Left lung (tissue), 10 donors: Measurements from ENCODE around the gene SCGB3A2. TPM values are rescaled to one million over a fixed set of nuclear protein-coding genes. Genes with fewer than 3 reads are reported as not detected.

Experiments
- ATAC-seq: fragments of 200-7000 bp; cut with Tn5 transposase; one replicate; pipeline ENCODE4 v1.9.1; 2020; ENCODE audit warnings: moderate library complexity
- DNase-seq, 4 donors: peaks; one replicate each; pipeline ENCODE4 v3.0.0-alpha.2; 2013 to 2020
- H3K27ac ChIP-seq, 2 donors: fragments of 200-600 bp; sonication (generic) in 1 of 2; one replicate each; pipeline versions ENCODE4 v1.5.0 to v1.8.0; 2020 to 2021
- H3K27me3 ChIP-seq, 2 donors: fragments of 200-600 bp; sonication (generic) in 1 of 2; one replicate each; pipeline versions ENCODE4 v1.5.0 to v1.8.0; 2020 to 2021
- H3K36me3 ChIP-seq, 2 donors: fragments of 200-600 bp; sonication (generic) in 1 of 2; one replicate each; pipeline versions ENCODE4 v1.5.0 to v1.8.0; 2020 to 2021
- H3K4me1 ChIP-seq, 2 donors: fragments of 200-600 bp; one replicate each; pipeline ENCODE4 v1.8.0; 2021
- H3K4me3 ChIP-seq, 2 donors: fragments of 200-600 bp; sonication (generic) in 1 of 2; one replicate each; pipeline versions ENCODE4 v1.5.0 to v1.8.0; 2020 to 2021; ENCODE audit warnings: mild to moderate bottlenecking in 1 of 2
- H3K9me3 ChIP-seq, 2 donors: fragments of 200-600 bp; sonication (generic) in 1 of 2; one replicate each; pipeline versions ENCODE4 v1.5.0 to v1.8.0; 2020 to 2021
- intact Hi-C, 2 donors: fragments of 100-400 bp; cut with DNase I; formaldehyde crosslinking; loops; one replicate each; pipeline versions ENCODE4 v1.11.2 to v1.14.2; 2022
- polyA plus RNA-seq, 6 donors: library from polyadenylated mRNA; unstranded; fragments of 120-200 nt; gene quantifications; one replicate each; pipeline ENCODE4 v1.2.1, GENCODE V29; 2013; ENCODE audit not compliant: insufficient read length in 6 of 6
- total RNA-seq, 2 donors: library from RNA; stranded (reverse); fragmentation: NEBNext Ultra II Directional; extraction: Animal tissue kit (Norgen Biotek cat#: 25700); gene quantifications; one replicate each; pipeline ENCODE4 v1.2.1, GENCODE V29; 2021
- TF ChIP-seq, protein P1 (sequence below), 2 donors: fragments of 200-600 bp; sonication (generic) in 1 of 2; IDR thresholded peaks; one replicate each; pipeline versions ENCODE4 v1.5.0 to v1.8.0; 2021; ENCODE audit warnings: antibody characterized with exemption in 2 of 2
- donor health status: DM: no; HTN: yes; CAD: no.
- donor health status: DM: no; HTN: no; CAD: no.

The SCGB3A2 gene
- total and polyA plus RNA-seq, 8 donors: 76.6 to 2,625 (median 1,609) TPM

DNA sequence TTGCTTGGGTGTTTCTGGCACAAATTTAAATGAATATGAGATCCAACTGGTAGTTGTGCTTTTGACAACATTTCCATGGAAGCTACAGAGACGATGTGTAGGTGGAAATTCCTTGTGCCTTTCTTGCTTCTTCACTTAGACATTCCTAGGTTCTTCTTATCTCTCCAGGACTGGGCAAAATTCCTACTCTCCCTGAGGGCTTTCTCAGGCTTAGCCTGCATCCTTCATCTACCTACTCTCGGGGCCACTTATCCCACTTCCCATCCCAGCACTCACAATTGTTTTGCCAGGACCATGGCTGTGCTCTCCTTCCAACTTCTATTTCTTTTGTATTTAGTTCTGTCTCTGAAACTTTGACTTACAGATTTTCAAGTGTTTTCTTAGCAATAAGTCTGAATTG lies 29.3 kb upstream of the SCGB3A2 start:
- Histone ChIP-seq H3K9me3 (no peaks in the 10 kb centered on the region), H3K27me3 (no peaks in the 10 kb centered on the region), H3K4me1 (no peaks in the 10 kb centered on the region), H3K36me3 (no peaks in the 10 kb centered on the region), H3K4me3 (no peak overlapping the region), H3K27ac (no peak overlapping the region)
- intact Hi-C loops: no loop called here
- ATAC-seq: no peak
- DNase-seq: no peak
- TF ChIP-seq, protein P1, sequence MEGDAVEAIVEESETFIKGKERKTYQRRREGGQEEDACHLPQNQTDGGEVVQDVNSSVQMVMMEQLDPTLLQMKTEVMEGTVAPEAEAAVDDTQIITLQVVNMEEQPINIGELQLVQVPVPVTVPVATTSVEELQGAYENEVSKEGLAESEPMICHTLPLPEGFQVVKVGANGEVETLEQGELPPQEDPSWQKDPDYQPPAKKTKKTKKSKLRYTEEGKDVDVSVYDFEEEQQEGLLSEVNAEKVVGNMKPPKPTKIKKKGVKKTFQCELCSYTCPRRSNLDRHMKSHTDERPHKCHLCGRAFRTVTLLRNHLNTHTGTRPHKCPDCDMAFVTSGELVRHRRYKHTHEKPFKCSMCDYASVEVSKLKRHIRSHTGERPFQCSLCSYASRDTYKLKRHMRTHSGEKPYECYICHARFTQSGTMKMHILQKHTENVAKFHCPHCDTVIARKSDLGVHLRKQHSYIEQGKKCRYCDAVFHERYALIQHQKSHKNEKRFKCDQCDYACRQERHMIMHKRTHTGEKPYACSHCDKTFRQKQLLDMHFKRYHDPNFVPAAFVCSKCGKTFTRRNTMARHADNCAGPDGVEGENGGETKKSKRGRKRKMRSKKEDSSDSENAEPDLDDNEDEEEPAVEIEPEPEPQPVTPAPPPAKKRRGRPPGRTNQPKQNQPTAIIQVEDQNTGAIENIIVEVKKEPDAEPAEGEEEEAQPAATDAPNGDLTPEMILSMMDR (IDR thresholded peaks at IDR 0.05): no peak

DNA sequence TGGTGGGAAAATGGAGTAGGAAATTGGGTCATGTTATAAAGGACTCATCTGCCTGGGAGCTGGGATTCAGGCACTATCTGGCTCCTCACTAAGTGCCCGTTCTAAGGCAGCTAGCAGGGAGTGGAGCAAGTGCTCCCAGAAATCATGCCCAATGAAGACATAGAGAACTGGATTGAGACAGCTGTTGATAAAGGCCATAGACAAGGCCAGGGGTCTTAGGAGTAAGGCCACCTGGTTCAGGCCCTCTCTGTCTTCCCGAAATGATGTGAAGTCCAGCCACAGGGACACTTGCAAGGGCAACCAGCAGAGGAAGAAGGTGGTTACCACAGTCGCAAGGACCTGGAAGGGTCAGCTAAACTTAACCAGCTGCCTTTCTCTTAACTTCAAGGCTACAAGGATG lies 26.9 kb upstream of the SCGB3A2 start:
- Histone ChIP-seq H3K4me1 (no peaks in the 10 kb centered on the region), H3K27me3 (no peaks in the 10 kb centered on the region), H3K9me3 (no peaks in the 10 kb centered on the region), H3K27ac (no peak overlapping the region), H3K4me3 (no peak overlapping the region), H3K36me3 (no peaks in the 10 kb centered on the region)
- TF ChIP-seq, protein P1 (IDR thresholded peaks at IDR 0.05): no peak
- intact Hi-C loops: no loop called here
- ATAC-seq: no peak
- DNase-seq: no peak

DNA sequence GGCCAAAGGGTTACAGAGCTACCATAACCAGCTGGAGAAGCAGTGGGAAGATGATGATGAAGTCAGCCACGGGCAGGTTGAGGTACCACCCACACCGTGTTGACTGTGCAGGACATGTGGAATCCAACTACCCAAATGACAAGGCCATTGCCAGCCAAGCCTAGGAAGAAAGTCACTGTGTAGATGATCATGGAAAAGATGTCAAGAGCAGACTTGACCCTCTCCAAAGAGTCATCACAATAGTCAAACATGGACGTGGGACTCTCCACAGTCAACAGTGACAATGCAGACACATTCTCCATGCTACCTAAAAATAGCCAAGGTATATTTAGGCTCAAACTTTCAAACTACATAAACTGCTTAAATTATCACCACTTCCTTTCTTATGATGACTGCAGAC lies 26.1 kb upstream of the SCGB3A2 start:
- Histone ChIP-seq H3K27ac (no peak overlapping the region), H3K36me3 (no peaks in the 10 kb centered on the region), H3K9me3 (no peaks in the 10 kb centered on the region), H3K27me3 (no peaks in the 10 kb centered on the region), H3K4me1 (no peaks in the 10 kb centered on the region), H3K4me3 (no peak overlapping the region)
- intact Hi-C loops: no loop called here
- TF ChIP-seq, protein P1 (IDR thresholded peaks at IDR 0.05): no peak
- ATAC-seq (no peak), DNase-seq (no peak)

DNA sequence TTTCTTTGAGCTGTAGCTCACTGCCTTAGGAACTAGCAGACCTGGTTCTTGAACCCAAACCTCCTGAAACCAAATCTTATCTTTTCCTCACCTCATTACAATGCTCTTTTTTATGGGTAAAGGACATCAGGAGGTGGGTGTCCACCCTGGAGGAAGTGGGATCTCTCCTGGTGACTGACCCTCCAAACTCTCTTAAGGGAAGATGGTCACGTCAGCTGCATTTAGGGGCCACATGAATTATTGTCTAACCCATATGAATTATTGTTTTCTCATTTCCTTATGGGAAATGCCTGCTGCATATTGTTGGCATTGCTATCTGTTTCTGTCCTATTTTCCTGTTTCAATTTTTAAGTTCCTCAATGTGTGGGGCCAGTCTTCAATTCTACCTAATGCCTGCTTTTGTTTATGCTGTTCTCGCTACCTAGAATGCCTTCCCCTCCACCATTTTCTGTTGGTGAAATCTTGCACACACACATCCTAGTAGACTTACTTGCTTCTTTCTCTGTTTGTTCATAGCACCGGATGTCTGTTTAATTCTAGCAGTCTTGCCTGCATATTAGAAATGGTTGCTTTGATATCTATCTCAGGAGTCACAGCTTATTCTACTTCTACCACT lies 25.0 kb upstream of the SCGB3A2 start:
- ATAC-seq (no peak), DNase-seq (no peak)
- Histone ChIP-seq H3K27ac (no peak overlapping the region), H3K4me3 (no peak overlapping the region), H3K36me3 (no peaks in the 10 kb centered on the region), H3K4me1 (no peaks in the 10 kb centered on the region), H3K27me3 (no peaks in the 10 kb centered on the region), H3K9me3 (no peaks in the 10 kb centered on the region)
- intact Hi-C loops: no loop called here
- TF ChIP-seq, protein P1 (IDR thresholded peaks at IDR 0.05): no peak

DNA sequence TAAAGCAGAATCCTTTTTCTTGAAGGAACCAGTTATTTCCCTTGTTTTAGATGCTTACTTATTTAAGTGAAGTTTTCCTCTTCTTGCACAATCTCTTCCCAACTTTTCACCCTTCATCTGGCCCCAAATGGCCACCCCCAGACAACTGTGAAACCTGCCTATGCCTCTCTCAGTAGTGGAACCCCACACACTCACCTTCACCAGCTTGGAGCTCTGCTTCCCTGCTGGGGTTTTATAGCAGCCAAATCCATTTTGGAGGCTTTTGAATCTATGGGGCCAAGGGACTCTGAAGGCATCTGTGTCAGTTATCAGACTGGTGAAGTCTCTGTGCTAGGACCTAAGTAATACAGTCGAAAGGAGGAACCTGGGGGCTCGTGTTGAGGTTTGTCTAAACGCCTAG lies 24.2 kb upstream of the SCGB3A2 start:
- ATAC-seq: no peak
- no peaks in the 10 kb centered on the region for H3K4me1 ChIP-seq
- no peak overlapping the region for H3K27ac ChIP-seq
- no peaks in the 10 kb centered on the region for H3K36me3 ChIP-seq
- no peaks in the 10 kb centered on the region for H3K9me3 ChIP-seq
- no peak overlapping the region for H3K4me3 ChIP-seq
- no peak for DNase-seq
- TF ChIP-seq, protein P1 (IDR thresholded peaks at IDR 0.05): no peak
- no peaks in the 10 kb centered on the region for H3K27me3 ChIP-seq
- intact Hi-C loops: no loop called here
